ENCODE measurements around the gene ADAMTS15. TPM values are rescaled to one million over a fixed set of nuclear protein-coding genes. Genes with fewer than 3 reads are reported as not detected.

Gene ADAMTS15
- polyA plus RNA-seq, 3 donors: 64.0 to 65.7 (median 65.4) TPM

- no peak for DNase-seq
Measured at GRCh38 chr11:130509942-130510341, 61.5 kb downstream of the ADAMTS15 start.

GRCh38 chr11:130510407-130511006, 62.1 kb downstream of the ADAMTS15 start:
- no peak for DNase-seq

- DNase-seq: no peak
Measured at GRCh38 chr11:130511765-130512164, 63.3 kb downstream of the ADAMTS15 start.

GRCh38 chr11:130512662-130513061, 64.2 kb downstream of the ADAMTS15 start:
- no peak for DNase-seq

GRCh38 chr11:130513132-130513531, 64.7 kb downstream of the ADAMTS15 start:
- no peak for DNase-seq

- no peak for DNase-seq
Measured at GRCh38 chr11:130514316-130514715, 65.9 kb downstream of the ADAMTS15 start.

GRCh38 chr11:130514851-130515250, 66.4 kb downstream of the ADAMTS15 start:
- DNase-seq: no peak

GRCh38 chr11:130515829-130516553, 67.5 kb downstream of the ADAMTS15 start:
- DNase-seq: no peak

- no peak for DNase-seq
Measured at GRCh38 chr11:130516554-130517505, 68.4 kb downstream of the ADAMTS15 start.

- DNase-seq: no peak
Measured at GRCh38 chr11:130518164-130518680, 69.8 kb downstream of the ADAMTS15 start.

GRCh38 chr11:130519128-130519932, 70.9 kb downstream of the ADAMTS15 start:
- DNase-seq: no peak

- DNase-seq: no peak
Measured at GRCh38 chr11:130520271-130520671, 71.8 kb downstream of the ADAMTS15 start.

- no peak for DNase-seq
Measured at GRCh38 chr11:130522284-130522961, 74.0 kb downstream of the ADAMTS15 start.

- no peak for DNase-seq
Measured at GRCh38 chr11:130523166-130523565, 74.7 kb downstream of the ADAMTS15 start.

- no peak for DNase-seq
Measured at GRCh38 chr11:130523609-130524008, 75.2 kb downstream of the ADAMTS15 start.

- no peak for DNase-seq
Measured at GRCh38 chr11:130524132-130524790, 75.8 kb downstream of the ADAMTS15 start.

GRCh38 chr11:130525307-130525706, 76.9 kb downstream of the ADAMTS15 start:
- DNase-seq: no peak

Measured in renal pelvis (tissue), 4 donors.